WERI-Rb-1 (cell line): ENCODE measurements around the gene UFSP1.

Experiments
- DNase-seq: peaks from one replicate; pipeline ENCODE4 v3.0.0-alpha.2; 2020
- H3K27ac ChIP-seq: fragments of 250-450 bp; sonication (Bioruptor Pico); 2 replicates; pipeline ENCODE4 v1.5.1; 2020; ENCODE audit warnings: mild to moderate bottlenecking, moderate library complexity
- H3K27me3 ChIP-seq: fragments of 250-450 bp; sonication (Bioruptor Pico); 2 replicates; pipeline ENCODE4 v1.5.1; 2021; ENCODE audit warnings: mild to moderate bottlenecking, low read depth, moderate library complexity; ENCODE audit not compliant: insufficient read depth, severe bottlenecking
- H3K36me3 ChIP-seq: fragments of 250-450 bp; sonication (Bioruptor Pico); 2 replicates; pipeline ENCODE4 v1.5.1; 2020; ENCODE audit warnings: mild to moderate bottlenecking, moderate library complexity
- H3K4me3 ChIP-seq: 2 replicates; pipeline ENCODE4 v1.5.1; 2011; ENCODE audit warnings: low read depth, mild to moderate bottlenecking, control low read depth, low read length
- H3K9me3 ChIP-seq: fragments of 250-450 bp; sonication (Bioruptor Pico); 2 replicates; pipeline ENCODE4 v1.5.1; 2021; ENCODE audit warnings: mild to moderate bottlenecking, moderate library complexity; ENCODE audit not compliant: severe bottlenecking
- TF ChIP-seq, protein P1 (sequence below): IDR thresholded peaks from 2 replicates; pipeline ENCODE4 v1.5.1; 2011; ENCODE audit warnings: low read depth, mild to moderate bottlenecking, control low read depth, inconsistent platforms, low read length

The UFSP1 gene

DNA sequence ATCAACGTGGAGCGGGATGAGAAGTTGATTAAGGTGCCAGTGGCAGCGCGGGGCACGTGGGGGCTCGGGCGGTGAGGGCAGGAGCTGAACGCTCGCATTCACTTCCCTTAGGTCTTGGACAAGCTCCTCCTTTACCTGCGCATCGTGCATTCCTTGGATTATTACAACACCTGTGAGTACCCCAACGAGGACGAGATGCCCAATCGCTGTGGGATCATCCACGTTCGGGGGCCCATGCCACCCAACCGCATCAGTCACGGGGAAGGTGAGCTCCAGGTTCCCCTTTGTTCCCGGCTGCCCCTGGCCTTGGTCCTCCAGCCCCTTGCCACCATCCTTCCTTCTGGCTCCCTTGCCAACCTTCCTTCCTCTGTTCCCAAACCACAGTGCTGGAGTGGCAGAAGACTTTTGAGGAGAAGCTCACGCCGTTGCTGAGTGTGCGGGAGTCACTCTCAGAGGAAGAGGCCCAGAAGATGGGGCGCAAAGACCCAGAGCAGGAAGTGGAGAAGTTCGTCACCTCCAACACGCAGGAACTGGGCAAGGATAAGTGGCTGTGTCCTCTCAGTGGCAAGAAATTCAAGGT lies 2.5 kb downstream of the UFSP1 start:
- Histone ChIP-seq H3K27ac (no peak overlapping the region), H3K27me3 (no peaks in the 10 kb centered on the region), H3K36me3 (peaks cover 72% of the 10 kb centered on the region), H3K4me3 (no peak overlapping the region), H3K9me3 (no peaks in the 10 kb centered on the region)
- TF ChIP-seq, protein P1, sequence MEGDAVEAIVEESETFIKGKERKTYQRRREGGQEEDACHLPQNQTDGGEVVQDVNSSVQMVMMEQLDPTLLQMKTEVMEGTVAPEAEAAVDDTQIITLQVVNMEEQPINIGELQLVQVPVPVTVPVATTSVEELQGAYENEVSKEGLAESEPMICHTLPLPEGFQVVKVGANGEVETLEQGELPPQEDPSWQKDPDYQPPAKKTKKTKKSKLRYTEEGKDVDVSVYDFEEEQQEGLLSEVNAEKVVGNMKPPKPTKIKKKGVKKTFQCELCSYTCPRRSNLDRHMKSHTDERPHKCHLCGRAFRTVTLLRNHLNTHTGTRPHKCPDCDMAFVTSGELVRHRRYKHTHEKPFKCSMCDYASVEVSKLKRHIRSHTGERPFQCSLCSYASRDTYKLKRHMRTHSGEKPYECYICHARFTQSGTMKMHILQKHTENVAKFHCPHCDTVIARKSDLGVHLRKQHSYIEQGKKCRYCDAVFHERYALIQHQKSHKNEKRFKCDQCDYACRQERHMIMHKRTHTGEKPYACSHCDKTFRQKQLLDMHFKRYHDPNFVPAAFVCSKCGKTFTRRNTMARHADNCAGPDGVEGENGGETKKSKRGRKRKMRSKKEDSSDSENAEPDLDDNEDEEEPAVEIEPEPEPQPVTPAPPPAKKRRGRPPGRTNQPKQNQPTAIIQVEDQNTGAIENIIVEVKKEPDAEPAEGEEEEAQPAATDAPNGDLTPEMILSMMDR = no peak
- no peak for DNase-seq

DNA sequence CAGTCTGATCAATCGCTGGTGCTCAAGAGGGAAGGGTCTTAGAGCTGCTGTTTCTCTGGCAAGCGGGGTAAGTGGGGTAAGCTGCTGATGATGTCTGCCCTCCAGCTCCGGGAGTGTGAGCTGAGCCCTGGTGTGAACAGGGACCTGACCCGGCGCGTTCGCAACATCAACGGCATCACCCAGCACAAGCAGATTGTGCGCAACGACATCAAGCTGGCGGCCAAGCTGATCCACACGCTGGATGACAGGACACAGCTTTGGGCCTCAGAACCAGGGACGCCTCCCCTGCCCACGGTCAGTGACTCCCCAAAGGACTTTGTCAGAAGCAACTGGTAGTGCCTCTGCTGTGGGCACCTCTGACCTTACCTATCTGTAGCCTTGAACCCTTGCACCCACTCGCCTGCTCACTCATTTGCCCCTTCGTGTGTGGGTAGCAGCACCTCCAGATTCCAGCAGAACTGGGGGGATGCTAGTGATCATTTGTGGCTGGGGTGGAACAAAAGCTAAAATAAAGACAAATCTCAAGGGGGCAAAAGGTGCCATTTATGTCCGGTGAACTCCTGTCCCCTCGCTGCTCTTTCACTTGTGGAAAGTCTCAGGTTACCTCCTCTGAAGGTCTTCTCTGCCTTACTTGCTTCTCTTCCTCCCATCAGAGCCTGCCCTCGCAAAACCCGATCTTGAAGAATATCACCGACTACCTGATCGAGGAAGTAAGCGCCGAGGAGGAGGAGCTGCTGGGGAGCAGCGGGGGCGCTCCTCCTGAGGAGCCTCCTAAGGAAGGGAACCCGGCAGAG lies 3.2 kb downstream of the UFSP1 start:
- no peak overlapping the region for H3K4me3 ChIP-seq
- no peak overlapping the region for H3K27ac ChIP-seq
- no peaks in the 10 kb centered on the region for H3K27me3 ChIP-seq
- H3K9me3 ChIP-seq = no peaks in the 10 kb centered on the region
- H3K36me3 ChIP-seq = peaks cover 79% of the 10 kb centered on the region
- TF ChIP-seq, protein P1 = no peak
- no peak for DNase-seq

DNA sequence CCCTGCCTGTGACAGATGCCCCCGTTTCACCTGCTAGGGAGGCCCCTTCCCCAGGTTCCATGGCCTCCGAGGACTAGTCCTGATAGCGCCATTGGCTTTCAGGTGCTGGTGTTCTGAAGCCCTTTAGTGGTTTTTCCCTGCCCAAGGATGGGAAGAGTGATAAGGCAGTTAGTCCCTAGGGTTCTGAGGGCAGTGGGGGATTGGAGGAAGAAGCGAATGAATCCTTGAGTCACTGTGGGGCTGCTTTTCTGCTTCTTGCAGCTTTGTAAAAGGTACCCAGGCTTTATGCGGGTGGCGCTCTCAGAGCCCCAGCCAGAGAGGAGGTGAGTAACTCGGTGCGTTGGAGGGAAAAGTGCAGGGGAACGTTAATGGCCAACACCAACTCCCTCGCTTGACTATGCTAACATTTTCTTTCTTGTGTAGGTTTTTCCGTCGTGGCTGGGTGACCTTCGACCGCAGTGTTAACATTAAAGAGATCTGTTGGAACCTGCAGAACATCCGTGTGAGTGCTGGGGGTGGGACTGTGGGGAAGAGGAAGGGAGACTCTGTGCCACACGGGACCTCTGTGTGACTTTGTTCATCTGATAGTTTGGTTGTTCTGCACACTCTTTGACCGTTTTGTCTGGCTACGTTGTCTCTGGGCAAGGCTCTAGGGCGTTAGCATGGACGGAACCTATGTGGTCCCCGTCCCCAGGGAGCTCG lies 3.9 kb downstream of the UFSP1 start:
- Histone ChIP-seq H3K27me3 (no peaks in the 10 kb centered on the region), H3K4me3 (no peak overlapping the region), H3K36me3 (peaks cover 86% of the 10 kb centered on the region), H3K27ac (no peak overlapping the region), H3K9me3 (no peaks in the 10 kb centered on the region)
- TF ChIP-seq, protein P1 = no peak
- DNase-seq = no peak

DNA sequence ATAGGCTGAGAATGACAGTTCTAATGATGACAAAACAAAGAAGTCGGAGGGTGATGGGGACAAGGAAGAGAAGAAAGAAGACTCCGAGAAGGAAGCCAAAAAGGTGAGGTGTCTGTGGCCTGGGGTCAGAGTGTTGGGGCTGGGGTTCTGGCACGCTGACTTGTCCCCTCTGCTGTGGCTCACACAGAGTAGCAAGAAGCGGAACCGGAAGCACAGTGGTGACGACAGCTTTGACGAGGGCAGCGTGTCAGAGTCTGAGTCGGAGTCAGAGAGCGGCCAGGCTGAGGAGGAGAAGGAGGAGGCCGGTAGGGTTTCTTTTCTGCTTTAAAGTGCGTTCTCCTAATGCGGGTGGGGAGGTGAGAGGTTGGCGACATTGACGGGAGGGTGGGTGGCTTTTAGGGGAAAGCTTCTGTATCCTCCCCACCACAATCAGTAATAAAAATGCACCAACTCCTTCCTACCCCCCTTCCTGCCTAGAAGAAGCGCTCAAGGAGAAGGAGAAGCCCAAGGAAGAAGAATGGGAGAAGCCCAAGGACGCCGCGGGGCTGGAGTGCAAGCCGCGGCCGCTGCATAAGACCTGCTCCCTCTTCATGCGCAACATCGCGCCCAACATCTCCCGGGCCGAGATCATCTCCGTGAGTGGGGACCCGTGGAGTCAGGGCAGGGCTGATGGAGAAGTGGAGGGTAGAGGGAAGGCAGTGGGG lies 4.6 kb downstream of the UFSP1 start:
- DNase-seq = no peak
- TF ChIP-seq, protein P1 = no peak
- no peak overlapping the region for H3K4me3 ChIP-seq
- no peaks in the 10 kb centered on the region for H3K9me3 ChIP-seq
- no peaks in the 10 kb centered on the region for H3K27me3 ChIP-seq
- H3K27ac ChIP-seq = no peak overlapping the region
- peaks cover 91% of the 10 kb centered on the region for H3K36me3 ChIP-seq

DNA sequence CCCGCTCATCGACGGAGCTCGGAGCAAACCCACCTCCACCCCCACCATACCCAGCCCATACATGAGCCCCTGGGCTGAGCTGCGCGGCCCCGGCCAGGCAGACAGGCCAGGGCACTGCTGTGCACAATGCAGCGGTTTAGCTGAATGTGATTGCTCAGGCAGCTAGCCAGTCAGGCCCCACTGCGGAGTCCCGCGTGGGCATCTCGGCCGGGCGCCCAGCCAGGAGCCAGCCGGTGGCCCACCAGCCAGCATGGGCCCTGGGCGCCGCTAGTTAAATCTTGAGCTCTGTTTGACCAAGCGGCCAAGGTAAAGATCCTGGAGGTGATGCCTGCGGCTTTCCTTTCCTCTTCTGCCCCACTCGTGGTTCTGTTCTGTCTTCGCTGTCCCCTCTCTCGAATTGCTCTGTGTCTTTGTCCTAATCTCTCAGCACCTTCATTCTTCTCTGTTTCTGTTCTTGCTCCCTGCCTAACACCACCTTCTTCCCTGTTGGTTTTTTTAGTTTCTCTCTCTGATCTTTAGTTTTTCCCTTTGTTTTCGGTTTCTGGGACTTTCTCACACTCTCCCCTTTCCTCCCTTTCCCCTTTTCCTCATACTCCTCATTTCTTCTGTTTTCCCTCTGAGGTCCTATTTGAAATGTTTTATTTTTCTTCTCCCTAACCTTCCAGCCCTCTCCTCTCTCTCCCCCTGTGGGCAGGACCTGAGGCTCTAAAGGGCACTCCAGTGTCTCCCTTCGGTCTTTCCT lies 6.6 kb downstream of the UFSP1 start:
- TF ChIP-seq, protein P1 = no peak
- no peaks in the 10 kb centered on the region for H3K9me3 ChIP-seq
- no peaks in the 10 kb centered on the region for H3K27me3 ChIP-seq
- no peak overlapping the region for H3K27ac ChIP-seq
- H3K36me3 ChIP-seq = peaks cover 92% of the 10 kb centered on the region
- no peak for DNase-seq
- no peak overlapping the region for H3K4me3 ChIP-seq
